ENCODE measurements around the gene KLHL26. TPM values are rescaled to one million over a fixed set of nuclear protein-coding genes. Genes with fewer than 3 reads are reported as not detected.
A peak's percentile ranks its signal among the peaks of the same experiment; 100 is the strongest.

The KLHL26 gene
- total and polyA plus RNA-seq, 9 of the 15 experiments (the other 6 are each of a cell fraction or from before 2014, with no cell fraction given) = 0.13 to 13.3 (median 1.4) TPM

DNA sequence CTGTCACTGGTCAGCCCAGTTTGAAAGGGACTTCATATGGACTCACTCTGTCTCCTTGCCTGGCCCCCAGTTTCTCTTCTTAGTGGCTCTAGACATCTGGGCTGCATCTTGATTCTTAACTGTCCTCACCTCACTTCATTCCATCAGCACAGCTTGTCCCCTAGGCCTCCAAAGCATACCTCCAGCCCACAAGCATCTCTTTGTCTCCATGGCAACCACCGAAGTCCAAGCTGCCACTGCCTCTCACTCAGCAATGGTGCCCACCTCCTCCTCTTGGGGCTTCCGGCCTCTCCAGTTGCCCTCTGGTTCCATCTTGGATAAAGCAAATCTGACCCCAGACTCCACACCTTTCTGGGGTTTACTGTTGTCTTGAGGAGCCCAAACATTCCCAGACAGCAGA is 9.9 kb upstream of the KLHL26 start:
- Histone ChIP-seq H3K9me3 (replicated peaks; ENCODE audit: control insufficient read depth, insufficient read depth, low read depth, low read length) (no peaks in the 10 kb centered on the region), H3K36me3 (ENCODE audit: control insufficient read depth, insufficient read depth, low read length) (no peaks in the 10 kb centered on the region), H4K20me1 (replicated peaks; ENCODE audit: control insufficient read depth, insufficient read depth, low read length) (no peaks in the 10 kb centered on the region; the same call in 1 of the 2 replicates), H3K27me3 (ENCODE audit: control insufficient read depth in 2 of 2, insufficient read depth in 2 of 2, low read length in 2 of 2) (peaks cover 18 to 66% of the 10 kb centered on the region in 2 experiments; a peak in 4 of 5 replicates), H3K4me1 (replicated peaks in 1 of 2; ENCODE audit: control insufficient read depth in 2 of 2, insufficient read depth in 2 of 2, low read length in 2 of 2) (no peaks in the 10 kb centered on the region; a peak in 2 of 5 replicates), H3K79me2 (ENCODE audit: control insufficient read depth, insufficient read depth, low read length) (no peaks in the 10 kb centered on the region), H3K27ac (ENCODE audit: extremely low read depth, low read depth, low read length) (no peak overlapping the region), H3K4me3 (no peak overlapping the region), H3K9me1 (ENCODE audit: control insufficient read depth, insufficient read depth, low read length) (no peaks in the 10 kb centered on the region), H3K4me2 (ENCODE audit: insufficient read depth, low read length) (no peak overlapping the region), H2AFZ (ENCODE audit: low read depth, low read length) (no peak overlapping the region), H3K9ac (ENCODE audit: insufficient read depth in 1 of 2, low read depth in 2 of 2, low read length in 2 of 2) (no peak overlapping the region)
- in situ Hi-C loops (cut with MboI) (no loop called here), intact Hi-C loops (cut with micrococcal nuclease) (no loop called here)
- DNase-seq (ENCODE audit: extremely low read depth in 1 of 4, low spot score in 3 of 4) = no peak
- ATAC-seq = no peak
- ChIA-PET CTCF (ENCODE audit: low intra/inter-chr PET ratio) (no interaction called here), POLR2A (interaction anchor here (0.8 kb wide), 1 partner anchor 21 kb away, joined by 3 read pairs; no protein-coding TSS in a partner anchor)
- no TSS peak for BruUV-seq (replicated peaks)
- WGBS (ENCODE audit: insufficient coverage, low coverage, missing lambda C conversion rate) = 22% methylated on average over 2 of the region's 2 CpGs
- TF ChIP-seq POLR2H (tag; IDR thresholded peaks at IDR 0.05; ENCODE audit: low read depth) (no peak), RBM15 (IDR thresholded peaks at IDR 0.05; ENCODE audit: insufficient read depth, low read length) (no peak), RFX1 (IDR thresholded peaks at IDR 0.05) (peak; percentile 78)
- no peak for FAIRE-seq

GRCh38 chr19:18629166-18630088 is 7.4 kb upstream of the KLHL26 start:
- POLR2A ChIA-PET = no interaction called here
- CTCF ChIA-PET (ENCODE audit: low intra/inter-chr PET ratio) = no interaction called here
- no TSS peak for BruUV-seq (replicated peaks)
- H3K36me3 ChIP-seq (ENCODE audit: control insufficient read depth, insufficient read depth, low read length) = no peaks in the 10 kb centered on the region
- no peak overlapping the region for H3K4me2 ChIP-seq (ENCODE audit: insufficient read depth, low read length)
- DNase-seq (ENCODE audit: extremely low read depth in 1 of 4, low spot score in 3 of 4) (no peak), ATAC-seq (no peak), FAIRE-seq (no peak)
- H2AFZ ChIP-seq (ENCODE audit: low read depth, low read length) = no peak overlapping the region
- no peaks in the 10 kb centered on the region for H3K79me2 ChIP-seq (ENCODE audit: control insufficient read depth, insufficient read depth, low read length)
- H3K4me1 ChIP-seq (replicated peaks in 1 of 2; ENCODE audit: control insufficient read depth in 2 of 2, insufficient read depth in 2 of 2, low read length in 2 of 2) = peaks cover 0 to 3% of the 10 kb centered on the region in 2 experiments; a peak in 2 of 5 replicates
- WGBS (ENCODE audit: insufficient coverage, low coverage, missing lambda C conversion rate) = 27% methylated on average over 15 of the region's 15 CpGs
- in situ Hi-C loops (cut with MboI) (no loop called here), intact Hi-C loops (cut with micrococcal nuclease) (no loop called here)
- H3K9me1 ChIP-seq (ENCODE audit: control insufficient read depth, insufficient read depth, low read length) = no peaks in the 10 kb centered on the region
- H3K9ac ChIP-seq (ENCODE audit: insufficient read depth in 1 of 2, low read depth in 2 of 2, low read length in 2 of 2) = 0 out of 4 replicates have a peak overlapping the region, but pooled peaks of 1 of the 2 experiments have one; percentile 28
- no peak overlapping the region for H3K27ac ChIP-seq (ENCODE audit: extremely low read depth, low read depth, low read length)
- no peaks in the 10 kb centered on the region for H3K9me3 ChIP-seq (replicated peaks; ENCODE audit: control insufficient read depth, insufficient read depth, low read depth, low read length)
- H3K4me3 ChIP-seq = no peak overlapping the region
- no peaks in the 10 kb centered on the region for H4K20me1 ChIP-seq (replicated peaks; ENCODE audit: control insufficient read depth, insufficient read depth, low read length)
- H3K27me3 ChIP-seq (ENCODE audit: control insufficient read depth in 2 of 2, insufficient read depth in 2 of 2, low read length in 2 of 2) = peaks cover 24 to 51% of the 10 kb centered on the region in 2 experiments; a peak in 4 of 5 replicates
- TF ChIP-seq ZNF57 (CRISPR knock-in tag; IDR thresholded peaks at IDR 0.05) (no peak), EP300 (IDR thresholded peaks at IDR 0.05; ENCODE audit: low read length) (peak; percentile 41; the same call in 1 of the 2 replicates), CREB3L1 (IDR thresholded peaks at IDR 0.05; ENCODE audit: borderline replicate concordance, low read depth) (peak; percentile 33; the same call in 1 of the 2 replicates), CXXC5 (CRISPR knock-in tag; IDR thresholded peaks at IDR 0.05) (no peak), EGR1 (conservative IDR thresholded peaks at IDR 0.05) (0 out of 2 replicates have a peak, but pooled peaks have one; percentile 7)
- TF ChIP-seq, protein P1, sequence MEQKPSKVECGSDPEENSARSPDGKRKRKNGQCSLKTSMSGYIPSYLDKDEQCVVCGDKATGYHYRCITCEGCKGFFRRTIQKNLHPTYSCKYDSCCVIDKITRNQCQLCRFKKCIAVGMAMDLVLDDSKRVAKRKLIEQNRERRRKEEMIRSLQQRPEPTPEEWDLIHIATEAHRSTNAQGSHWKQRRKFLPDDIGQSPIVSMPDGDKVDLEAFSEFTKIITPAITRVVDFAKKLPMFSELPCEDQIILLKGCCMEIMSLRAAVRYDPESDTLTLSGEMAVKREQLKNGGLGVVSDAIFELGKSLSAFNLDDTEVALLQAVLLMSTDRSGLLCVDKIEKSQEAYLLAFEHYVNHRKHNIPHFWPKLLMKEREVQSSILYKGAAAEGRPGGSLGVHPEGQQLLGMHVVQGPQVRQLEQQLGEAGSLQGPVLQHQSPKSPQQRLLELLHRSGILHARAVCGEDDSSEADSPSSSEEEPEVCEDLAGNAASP (IDR thresholded peaks at IDR 0.05) = no peak
